Duodenal mucosa (tissue), 2 donors: ENCODE data around the gene CASR.
A peak's percentile ranks its signal among the peaks of the same experiment; 100 is the strongest.
"Not testable (repeated sequence)": the region's sequence is repeated elsewhere in the genome, so short reads cannot be mapped to it uniquely, and the experiment has no call there.

ENCODE experiments used
- H3K27ac ChIP-seq: one replicate; pipeline ENCODE4 v1.7.0; 2013; ENCODE audit warnings: low read depth, low read length
- H3K27me3 ChIP-seq, 2 donors: one replicate each; pipeline ENCODE4 v1.7.0; 2013; ENCODE audit warnings: low read length in 2 of 2, control low read depth in 1 of 2; ENCODE audit not compliant: insufficient read depth in 2 of 2, control insufficient read depth in 1 of 2
- H3K36me3 ChIP-seq, 2 donors: one replicate each; pipeline ENCODE4 v1.7.0; 2013; ENCODE audit warnings: low read length in 2 of 2, control low read depth in 1 of 2; ENCODE audit not compliant: insufficient read depth in 2 of 2, control insufficient read depth in 1 of 2
- H3K4me1 ChIP-seq, 2 donors: one replicate each; pipeline ENCODE4 v1.7.0; 2013; ENCODE audit warnings: low read length in 2 of 2, control low read depth in 1 of 2; ENCODE audit not compliant: insufficient read depth in 2 of 2, control insufficient read depth in 1 of 2
- H3K4me3 ChIP-seq, 2 donors: one replicate each; pipeline ENCODE4 v1.7.0; 2013; ENCODE audit warnings: low read length in 2 of 2, low read depth in 1 of 2
- H3K9ac ChIP-seq, 2 donors: one replicate each; pipeline ENCODE4 v1.7.0; 2013; ENCODE audit warnings: low read length in 2 of 2, low read depth in 1 of 2
- H3K9me3 ChIP-seq, 2 donors: one replicate each; pipeline ENCODE4 v1.7.0; 2013; ENCODE audit warnings: low read length in 2 of 2, control low read depth in 1 of 2; ENCODE audit not compliant: control insufficient read depth in 1 of 2

Gene CASR

GRCh38 chr3:122183893-122184590 is 574 bp downstream of the CASR start:
- Histone ChIP-seq H3K36me3 (no peaks in the 10 kb centered on the region), H3K4me1 (peaks cover 22 to 25% of the 10 kb centered on the region in 2 donors), H3K9me3 (no peaks in the 10 kb centered on the region), H3K27ac (no peak overlapping the region), H3K4me3 (peak overlapping the region; percentile 6 to 44), H3K27me3 (peaks cover 32 to 45% of the 10 kb centered on the region in 2 donors), H3K9ac (no peak overlapping the region)

GRCh38 chr3:122184591-122184929 is 1.1 kb downstream of the CASR start:
- Histone ChIP-seq H3K9ac (no peak overlapping the region), H3K9me3 (no peaks in the 10 kb centered on the region), H3K4me3 (no peak overlapping the region), H3K4me1 (peaks cover 26 to 31% of the 10 kb centered on the region in 2 donors), H3K36me3 (no peaks in the 10 kb centered on the region), H3K27me3 (peaks cover 32 to 45% of the 10 kb centered on the region in 2 donors), H3K27ac (no peak overlapping the region)

- no peaks in the 10 kb centered on the region for H3K9me3 ChIP-seq
- no peak overlapping the region for H3K27ac ChIP-seq
- peaks cover 29 to 36% of the 10 kb centered on the region in 2 donors for H3K27me3 ChIP-seq
- peaks cover 33 to 39% of the 10 kb centered on the region in 2 donors for H3K4me1 ChIP-seq
- H3K9ac ChIP-seq, result no peak overlapping the region
- H3K4me3 ChIP-seq, result no peak overlapping the region
- no peaks in the 10 kb centered on the region for H3K36me3 ChIP-seq
These were observed 2.9 kb downstream of the CASR start for GRCh38 chr3:122186372-122186771.

- H3K27me3 ChIP-seq, result peaks cover 13 to 14% of the 10 kb centered on the region in 2 donors
These were observed 5.3 kb downstream of the CASR start for GRCh38 chr3:122188737-122189136.

GRCh38 chr3:122189357-122189756 is 5.9 kb downstream of the CASR start:
- Histone ChIP-seq H3K9ac (no peak overlapping the region), H3K4me1 (peaks cover 33 to 39% of the 10 kb centered on the region in 2 donors), H3K9me3 (no peaks in the 10 kb centered on the region), H3K36me3 (no peaks in the 10 kb centered on the region), H3K27me3 (peaks cover 10 to 12% of the 10 kb centered on the region in 2 donors), H3K27ac (no peak overlapping the region), H3K4me3 (peak overlapping the region in 1 of 2 donors; percentile 17)

More at GRCh38 chr3:122188737-122189136, 5.3 kb downstream of the CASR start:
- peak overlapping the region in 1 of 2 donors; percentile 17 for H3K4me3 ChIP-seq
- no peak overlapping the region for H3K9ac ChIP-seq
- peaks cover 33 to 39% of the 10 kb centered on the region in 2 donors for H3K4me1 ChIP-seq
- H3K36me3 ChIP-seq, result no peaks in the 10 kb centered on the region
- H3K27ac ChIP-seq, result no peak overlapping the region
- no peaks in the 10 kb centered on the region for H3K9me3 ChIP-seq

- peaks cover 0 to 1% of the 10 kb centered on the region in 2 donors for H3K27me3 ChIP-seq
- no peaks in the 10 kb centered on the region for H3K36me3 ChIP-seq
- no peak overlapping the region for H3K27ac ChIP-seq
- no peak overlapping the region for H3K9ac ChIP-seq
- no peak overlapping the region for H3K4me3 ChIP-seq
- peaks cover 33 to 39% of the 10 kb centered on the region in 2 donors for H3K4me1 ChIP-seq
- H3K9me3 ChIP-seq, result no peaks in the 10 kb centered on the region
These were observed 7.1 kb downstream of the CASR start for GRCh38 chr3:122190525-122190924.

GRCh38 chr3:122198966-122199365 is 15.5 kb downstream of the CASR start:
- no peaks in the 10 kb centered on the region for H3K4me1 ChIP-seq

GRCh38 chr3:122199552-122199951 is 16.1 kb downstream of the CASR start:
- no peaks in the 10 kb centered on the region for H3K4me1 ChIP-seq
- no peaks in the 10 kb centered on the region for H3K9me3 ChIP-seq
- H3K27me3 ChIP-seq, result no peaks in the 10 kb centered on the region
- H3K4me3 ChIP-seq, result no peak overlapping the region
- H3K36me3 ChIP-seq, result no peaks in the 10 kb centered on the region
- H3K9ac ChIP-seq, result no peak overlapping the region
- H3K27ac ChIP-seq, result no peak overlapping the region

More at GRCh38 chr3:122198966-122199365, 15.5 kb downstream of the CASR start:
- Histone ChIP-seq H3K9ac (no peak overlapping the region), H3K9me3 (no peaks in the 10 kb centered on the region), H3K36me3 (no peaks in the 10 kb centered on the region), H3K27me3 (no peaks in the 10 kb centered on the region), H3K4me3 (no peak overlapping the region), H3K27ac (no peak overlapping the region)

- Histone ChIP-seq H3K27ac (no peak overlapping the region), H3K27me3 (no peaks in the 10 kb centered on the region), H3K4me1 (no peaks in the 10 kb centered on the region), H3K4me3 (no peak overlapping the region), H3K36me3 (no peaks in the 10 kb centered on the region), H3K9ac (no peak overlapping the region), H3K9me3 (no peaks in the 10 kb centered on the region)
These were observed 17.2 kb downstream of the CASR start for GRCh38 chr3:122200661-122201060.

- not testable (repeated sequence) for H3K9me3 ChIP-seq, H3K27me3 ChIP-seq
These were observed 18.0 kb downstream of the CASR start for GRCh38 chr3:122201476-122201875.

More at GRCh38 chr3:122201476-122201875, 18.0 kb downstream of the CASR start:
- not testable (repeated sequence) for H3K36me3 ChIP-seq, H3K27ac ChIP-seq, H3K9ac ChIP-seq, H3K4me3 ChIP-seq, H3K4me1 ChIP-seq
